HG03354 (cell line): Measurements from ENCODE around the gene TBC1D14.
A peak's percentile ranks its signal among the peaks of the same experiment; 100 is the strongest.

Experiments
- ATAC-seq: cut with Tn5 transposase; IDR thresholded peaks from one replicate; pipeline ENCODE4 v1.9.1; 2021; ENCODE audit warnings: mild to moderate bottlenecking; ENCODE audit not compliant: unreplicated experiment, poor library complexity, severe bottlenecking

The TBC1D14 gene

GRCh38 chr4:7050481-7051143 lies 141.0 kb downstream of the TBC1D14 start:
- ATAC-seq: no peak

- no peak for ATAC-seq
These were observed 141.5 kb downstream of the TBC1D14 start for GRCh38 chr4:7051144-7051495.

- ATAC-seq: no peak
These were observed 142.3 kb downstream of the TBC1D14 start for GRCh38 chr4:7051905-7052304.

DNA sequence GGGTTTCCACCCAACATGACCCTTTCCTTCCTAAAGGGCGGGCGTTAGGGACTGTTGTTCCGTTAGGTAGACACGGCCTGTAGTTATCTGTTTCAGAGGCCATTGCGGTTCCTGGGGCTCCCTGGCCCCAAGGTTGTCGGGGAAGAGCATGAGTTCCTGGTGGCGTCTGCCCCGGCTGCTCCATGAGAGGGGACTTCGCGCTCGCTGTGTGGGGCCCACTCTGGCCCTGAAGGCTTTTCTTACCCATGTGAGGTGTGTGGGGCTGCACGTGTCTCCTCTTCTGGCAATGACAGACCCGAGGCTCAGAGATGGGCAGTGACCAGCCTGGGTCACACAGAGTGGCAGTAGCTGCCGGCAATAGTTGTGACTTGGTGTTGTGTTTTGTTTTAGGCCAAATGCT lies 142.7 kb downstream of the TBC1D14 start:
- no peak for ATAC-seq

DNA sequence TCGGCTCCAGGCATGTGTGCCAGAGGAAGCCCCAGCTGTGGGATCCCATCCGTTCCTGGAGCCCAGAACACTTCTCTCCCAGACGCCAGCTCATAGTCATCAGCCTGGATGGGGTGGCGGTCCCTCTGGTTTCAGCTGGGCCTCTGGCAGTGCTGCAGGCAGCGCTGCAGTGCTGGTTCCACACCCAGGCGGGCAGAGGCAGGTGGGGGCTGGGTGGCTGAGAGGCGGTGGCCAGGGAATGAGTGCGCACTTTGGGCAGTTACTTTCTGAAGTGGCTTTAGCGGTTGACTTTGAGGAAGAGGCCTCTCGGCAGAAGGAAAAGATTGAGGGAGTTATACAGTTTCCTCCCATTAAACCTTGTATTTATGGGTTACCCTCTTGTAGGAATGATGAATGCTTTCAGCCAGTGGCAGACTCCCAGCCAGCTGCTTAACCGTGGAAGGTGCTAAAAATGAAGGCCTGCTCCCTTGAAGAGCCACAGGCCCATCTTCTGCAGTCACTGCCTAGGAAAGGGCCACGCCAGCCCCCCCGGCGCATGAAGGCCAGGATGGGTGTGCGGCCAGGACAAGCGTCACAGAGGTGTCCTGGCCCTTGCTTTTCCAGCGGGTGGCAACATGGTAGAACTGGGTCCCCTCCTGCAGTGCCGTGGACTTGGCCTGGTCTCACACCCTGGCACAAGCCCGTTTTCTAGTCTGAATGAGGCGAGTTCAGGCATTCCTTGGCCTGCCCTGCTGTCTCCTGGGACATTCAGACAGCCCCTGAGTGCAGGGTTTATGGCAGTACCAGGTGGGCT lies 143.5 kb downstream of the TBC1D14 start:
- ATAC-seq: no peak

DNA sequence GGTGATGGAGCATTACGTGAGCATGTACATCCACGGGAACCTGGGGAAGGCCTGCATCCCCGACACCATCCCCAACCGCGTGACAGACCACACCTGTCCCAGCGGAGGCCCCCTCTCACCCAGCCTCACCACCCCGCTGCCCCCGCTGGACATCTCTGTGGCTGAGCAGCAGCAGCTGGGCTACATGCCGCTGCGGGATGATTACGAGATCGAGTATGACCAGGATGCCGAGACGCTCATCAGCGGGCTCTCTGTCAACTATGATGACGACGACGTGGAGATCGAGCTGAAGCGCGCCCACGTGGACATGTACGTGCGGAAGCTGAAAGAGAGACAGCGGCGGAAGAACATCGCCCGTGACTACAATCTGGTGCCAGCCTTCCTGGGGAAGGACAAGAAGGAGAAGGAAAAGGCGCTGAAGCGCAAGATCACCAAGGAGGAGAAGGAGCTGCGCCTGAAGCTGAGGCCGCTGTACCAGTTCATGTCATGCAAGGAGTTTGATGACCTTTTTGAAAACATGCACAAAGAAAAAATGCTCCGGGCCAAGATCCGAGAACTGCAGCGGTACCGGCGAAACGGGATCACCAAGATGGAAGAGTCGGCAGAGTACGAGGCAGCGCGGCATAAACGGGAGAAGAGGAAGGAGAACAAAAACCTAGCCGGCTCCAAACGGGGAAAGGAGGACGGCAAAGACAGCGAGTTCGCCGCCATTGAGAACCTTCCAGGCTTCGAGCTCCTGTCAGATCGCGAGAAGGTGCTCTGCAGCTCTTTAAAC lies 144.7 kb downstream of the TBC1D14 start:
- ATAC-seq: no peak

- no peak for ATAC-seq
These were observed 145.7 kb downstream of the TBC1D14 start for GRCh38 chr4:7055111-7055989.

- no peak for ATAC-seq
These were observed 146.3 kb downstream of the TBC1D14 start for GRCh38 chr4:7055990-7056325.

- no peak for ATAC-seq
These were observed 149.2 kb downstream of the TBC1D14 start for GRCh38 chr4:7058792-7059191.

GRCh38 chr4:7059662-7060061 lies 150.0 kb downstream of the TBC1D14 start:
- no peak for ATAC-seq

DNA sequence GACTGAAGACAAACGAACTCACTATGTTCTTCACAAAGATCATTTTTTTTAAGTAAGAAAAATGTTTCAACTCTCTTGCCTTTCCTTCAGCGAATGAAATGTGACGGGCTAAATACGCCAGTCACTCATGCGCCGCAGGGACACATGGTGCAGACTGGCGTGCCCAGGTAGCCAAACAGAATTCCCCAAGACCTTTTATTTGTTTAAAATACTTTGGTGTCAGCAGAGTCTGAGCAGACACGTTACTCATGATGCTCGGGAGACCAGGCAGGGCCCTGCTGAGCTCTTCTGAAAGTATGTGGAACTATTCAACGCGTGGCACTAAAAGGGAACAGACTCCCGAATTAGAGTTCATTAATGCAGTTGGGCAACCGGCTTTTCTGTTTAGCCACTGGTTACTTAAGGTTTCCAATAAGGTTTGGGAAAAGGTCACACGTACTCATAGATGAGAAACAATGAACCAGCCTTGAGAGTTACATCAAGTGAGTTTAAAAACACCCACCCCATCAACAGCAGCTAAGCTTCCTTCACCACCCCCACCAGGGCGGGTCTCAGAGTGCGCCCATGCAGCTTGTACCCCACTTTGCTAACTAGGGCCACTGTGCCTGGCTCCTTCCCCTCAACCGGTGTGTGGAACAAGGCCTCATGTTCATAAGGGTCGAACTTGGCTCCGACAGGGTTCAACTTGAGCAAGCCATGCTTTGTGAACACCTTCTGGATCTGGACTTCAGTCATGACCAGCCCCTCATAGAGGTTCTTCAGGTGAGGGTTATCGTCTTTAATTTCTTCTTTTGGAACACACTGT lies 150.9 kb downstream of the TBC1D14 start:
- no peak for ATAC-seq

GRCh38 chr4:7061815-7062214 lies 152.2 kb downstream of the TBC1D14 start:
- no peak for ATAC-seq

DNA sequence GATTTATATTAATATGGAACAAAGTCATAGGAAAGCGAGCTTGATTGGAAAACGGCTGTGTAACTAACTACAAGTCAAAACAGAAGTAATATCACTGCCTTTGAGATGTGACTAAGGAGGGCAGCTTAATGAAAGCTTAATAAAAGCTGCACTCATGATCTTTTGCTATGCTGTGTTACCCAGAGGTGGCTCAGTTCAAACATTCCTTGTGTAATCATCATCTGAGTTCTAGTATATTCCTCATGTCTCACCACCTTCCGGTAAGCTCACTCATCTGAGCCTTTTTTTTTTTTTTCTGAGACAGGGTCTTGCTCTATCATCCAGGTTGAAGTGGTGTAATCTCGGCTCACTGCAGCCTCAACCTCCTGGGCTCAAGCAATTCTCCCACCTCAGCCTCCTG lies 153.2 kb downstream of the TBC1D14 start:
- no peak for ATAC-seq

DNA sequence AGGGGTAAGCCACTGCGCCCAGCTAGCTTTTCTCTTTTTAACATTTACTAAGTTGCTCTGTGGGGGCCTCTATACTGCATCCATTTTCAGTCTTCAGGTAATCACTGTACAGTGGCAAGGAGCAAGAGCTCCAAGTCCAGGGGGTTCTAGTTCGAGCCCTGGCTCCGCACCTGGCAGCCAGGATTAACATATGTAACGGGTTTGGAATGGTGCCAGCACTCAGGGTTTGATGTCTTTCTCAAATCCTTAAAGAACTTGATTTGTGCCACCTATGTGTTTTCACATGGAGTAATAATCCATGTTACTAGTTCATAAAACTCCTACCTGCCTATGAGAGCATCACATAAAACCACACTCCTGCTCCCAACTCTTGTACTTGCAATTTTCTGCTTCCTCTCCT lies 153.7 kb downstream of the TBC1D14 start:
- no peak for ATAC-seq

GRCh38 chr4:7066006-7066405 lies 156.4 kb downstream of the TBC1D14 start:
- no peak for ATAC-seq

DNA sequence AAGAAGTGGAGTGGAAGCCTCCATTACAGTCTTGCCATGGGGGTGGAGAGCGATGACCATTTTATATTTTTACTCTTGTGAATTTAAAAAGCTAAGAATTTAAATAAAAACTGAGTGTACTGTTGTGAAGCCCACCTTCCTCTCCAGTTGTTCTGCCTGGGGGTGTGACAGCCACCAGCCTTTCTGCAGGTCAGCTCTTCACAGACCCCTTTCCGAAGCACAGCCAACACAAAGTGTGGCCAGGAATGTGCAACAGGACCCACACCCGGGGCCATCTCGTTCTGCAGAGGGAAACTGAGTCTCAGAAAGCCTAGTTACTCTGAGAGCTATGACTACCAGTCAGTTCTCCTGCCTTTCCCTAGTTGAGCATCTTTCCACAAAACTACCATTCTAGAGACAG lies 156.9 kb downstream of the TBC1D14 start:
- no peak for ATAC-seq

GRCh38 chr4:7067126-7067451 lies 157.5 kb downstream of the TBC1D14 start:
- ATAC-seq: no peak

DNA sequence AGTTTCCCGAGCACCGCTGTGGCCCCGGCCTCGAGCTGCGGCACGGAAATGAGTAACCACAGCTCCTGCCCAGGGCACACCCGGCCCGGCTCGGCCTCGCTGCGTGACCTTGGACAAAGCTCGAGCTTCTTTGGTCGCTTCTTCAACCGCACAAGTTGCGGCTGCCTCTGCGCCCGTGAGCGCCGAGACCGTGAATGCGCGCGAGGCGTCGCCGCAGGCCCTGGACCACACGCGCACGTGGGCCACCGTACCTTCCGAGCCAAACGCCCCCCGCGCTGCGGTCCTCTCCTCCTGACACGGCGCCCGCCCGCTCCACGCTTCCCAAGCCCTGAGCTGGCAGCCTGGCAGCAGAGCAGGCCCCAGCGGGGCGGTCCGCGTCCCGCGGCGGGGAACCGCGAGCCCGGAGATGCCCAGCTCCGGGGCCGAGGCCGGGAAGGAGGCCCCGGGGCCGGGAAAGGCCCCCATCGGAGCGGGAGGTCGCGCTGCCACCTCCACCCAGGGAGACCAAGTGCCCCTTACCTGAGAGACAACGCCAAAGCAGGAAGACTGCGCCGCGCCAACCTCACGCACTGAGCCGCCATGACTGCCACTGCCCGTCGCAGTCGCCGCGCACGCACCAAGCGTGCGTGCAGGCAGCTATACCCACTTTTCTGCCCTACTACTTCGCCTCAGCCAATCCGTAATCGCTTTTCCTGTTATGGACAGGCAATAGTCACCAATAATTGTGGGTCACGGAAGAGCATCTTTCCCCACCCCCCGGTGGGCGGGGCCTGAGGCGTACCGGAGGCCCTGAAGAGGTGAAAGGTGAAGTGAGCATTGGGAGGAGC lies 158.0 kb downstream of the TBC1D14 start, which contains the start of gene GRPEL1:
Gene GRPEL1 (minus strand): TSS at position 613 of the 827 bp plus-strand sequence. CDS start 32 bp downstream, at position 581.
- ATAC-seq: peak; percentile 93
